Measurements from ENCODE around the gene MRPL52. TPM values are rescaled to one million over a fixed set of nuclear protein-coding genes. Genes with fewer than 3 reads are reported as not detected.

MRPL52 gene
- total and polyA plus RNA-seq, 4 experiments from 2014 or later, result 58.0 to 164 (median 82.8) TPM

DNA sequence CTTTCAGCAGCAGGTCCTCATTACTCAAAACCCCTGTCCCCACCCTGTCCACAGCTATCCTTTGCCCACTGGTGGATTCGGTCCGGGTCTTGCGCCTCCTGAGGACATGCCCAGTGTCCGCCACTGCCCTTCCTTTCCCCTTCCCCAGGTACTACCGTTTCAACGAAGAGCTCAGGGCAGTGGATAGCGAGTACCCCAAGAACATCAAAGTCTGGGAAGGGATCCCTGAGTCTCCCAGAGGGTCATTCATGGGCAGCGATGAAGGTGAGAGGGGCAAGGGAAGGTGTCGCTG lies 15.4 kb downstream of the MRPL52 start:
- Mint-ChIP-seq H3K9me3 (peaks cover 0 to 1% (median 0%) of the 10 kb centered on the region in 8 donors), H3K4me1 (no peaks in the 10 kb centered on the region), H3K4me3 (no peak overlapping the region), H3K27me3 (peaks cover 3 to 13% of the 10 kb centered on the region in 2 donors), H3K36me3 (no peaks in the 10 kb centered on the region), H3K27ac (no peak overlapping the region)
- Histone ChIP-seq H3K27ac (ENCODE audit: low read depth, low read length) (no peak overlapping the region), H3K36me3 (ENCODE audit: insufficient read depth, low read length) (no peaks in the 10 kb centered on the region), H3K27me3 (ENCODE audit: insufficient read depth, low read length) (no peaks in the 10 kb centered on the region), H3K4me1 (ENCODE audit: insufficient read depth, low read length) (no peaks in the 10 kb centered on the region), H3K9me3 (ENCODE audit: control insufficient read depth in 1 of 2, low read length in 2 of 2) (no peaks in the 10 kb centered on the region), H3K4me3 (ENCODE audit: low read length in 2 of 2) (no peak overlapping the region)
- POLR2A ChIA-PET (ENCODE audit: partially characterized antibody), result interaction anchor here (1.2 kb wide), 1 partner anchor 44 kb away, joined by 6 read pairs; no protein-coding TSS in a partner anchor
- intact Hi-C loops (cut with micrococcal nuclease), result no loop called here
- CTCF ChIA-PET (ENCODE audit: partially characterized antibody), result interaction anchor here (0.8 to 3.1 kb wide), 6 partner anchors 8 to 274 kb away, joined by 3 to 13 read pairs (median 4); no protein-coding TSS in a partner anchor
- no peak for DNase-seq

DNA sequence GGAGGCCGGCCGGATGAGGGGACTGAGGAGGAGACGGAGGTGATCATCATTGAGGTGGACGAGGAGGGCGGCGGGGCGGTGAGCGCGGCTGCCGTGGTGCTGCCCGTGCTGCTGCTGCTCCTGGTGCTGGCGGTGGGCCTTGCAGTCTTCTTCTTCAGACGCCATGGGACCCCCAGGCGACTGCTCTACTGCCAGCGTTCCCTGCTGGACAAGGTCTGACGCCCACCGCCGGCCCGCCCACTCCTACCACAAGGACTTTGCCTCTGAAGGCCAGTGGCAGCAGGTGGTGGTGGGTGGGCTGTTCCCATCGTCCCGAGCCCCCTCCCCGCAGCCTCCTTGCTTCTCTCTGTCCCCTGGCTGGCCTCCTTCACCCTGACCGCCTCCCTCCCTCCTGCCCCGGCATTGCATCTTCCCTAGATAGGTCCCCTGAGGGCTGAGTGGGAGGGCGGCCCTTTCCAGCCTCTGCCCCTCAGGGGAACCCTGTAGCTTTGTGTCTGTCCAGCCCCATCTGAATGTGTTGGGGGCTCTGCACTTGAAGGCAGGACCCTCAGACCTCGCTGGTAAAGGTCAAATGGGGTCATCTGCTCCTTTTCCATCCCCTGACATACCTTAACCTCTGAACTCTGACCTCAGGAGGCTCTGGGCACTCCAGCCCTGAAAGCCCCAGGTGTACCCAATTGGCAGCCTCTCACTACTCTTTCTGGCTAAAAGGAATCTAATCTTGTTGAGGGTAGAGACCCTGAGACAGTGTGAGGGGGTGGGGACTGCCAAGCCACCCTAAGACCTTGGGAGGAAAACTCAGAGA lies 16.3 kb downstream of the MRPL52 start:
- H3K36me3 Mint-ChIP-seq, result no peaks in the 10 kb centered on the region
- Histone ChIP-seq H3K4me3 (ENCODE audit: low read length in 2 of 2) (no peak overlapping the region), H3K27me3 (ENCODE audit: insufficient read depth, low read length) (no peaks in the 10 kb centered on the region), H3K36me3 (ENCODE audit: insufficient read depth, low read length) (no peaks in the 10 kb centered on the region), H3K4me1 (ENCODE audit: insufficient read depth, low read length) (no peaks in the 10 kb centered on the region), H3K9me3 (ENCODE audit: control insufficient read depth in 1 of 2, low read length in 2 of 2) (no peaks in the 10 kb centered on the region), H3K27ac (ENCODE audit: low read depth, low read length) (no peak overlapping the region)
- no peaks in the 10 kb centered on the region for H3K4me1 Mint-ChIP-seq
- DNase-seq, result no peak
- peaks cover 3 to 8% of the 10 kb centered on the region in 2 donors for H3K27me3 Mint-ChIP-seq
- peaks cover 0 to 1% (median 0%) of the 10 kb centered on the region in 8 donors for H3K9me3 Mint-ChIP-seq
- intact Hi-C loops (cut with micrococcal nuclease), result no loop called here
- no peak overlapping the region for H3K27ac Mint-ChIP-seq
- ChIA-PET CTCF (ENCODE audit: partially characterized antibody) (interaction anchor here (0.8 to 2.0 kb wide), 3 partner anchors 9 to 56 kb away, joined by 3 to 6 read pairs (median 4); no protein-coding TSS in a partner anchor), POLR2A (ENCODE audit: partially characterized antibody) (interaction anchor here (1.2 kb wide), 1 partner anchor 43 kb away, joined by 6 read pairs; no protein-coding TSS in a partner anchor)
- no peak overlapping the region for H3K4me3 Mint-ChIP-seq

DNA sequence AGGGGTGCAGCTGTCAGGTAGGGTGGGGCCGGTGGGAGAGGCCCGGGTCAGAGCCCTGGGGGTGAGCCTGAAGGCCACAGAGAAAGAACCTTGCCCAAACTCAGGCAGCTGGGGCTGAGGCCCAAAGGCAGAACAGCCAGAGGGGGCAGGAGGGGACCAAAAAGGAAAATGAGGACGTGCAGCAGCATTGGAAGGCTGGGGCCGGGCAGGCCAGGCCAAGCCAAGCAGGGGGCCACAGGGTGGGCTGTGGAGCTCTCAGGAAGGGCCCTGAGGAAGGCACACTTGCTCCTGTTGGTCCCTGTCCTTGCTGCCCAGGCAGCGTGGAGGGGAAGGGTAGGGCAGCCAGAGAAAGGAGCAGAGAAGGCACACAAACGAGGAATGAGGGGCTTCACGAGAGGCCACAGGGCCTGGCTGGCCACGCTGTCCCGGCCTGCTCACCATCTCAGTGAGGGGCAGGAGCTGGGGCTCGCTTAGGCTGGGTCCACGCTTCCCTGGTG lies 17.2 kb downstream of the MRPL52 start:
- Histone ChIP-seq H3K27me3 (ENCODE audit: insufficient read depth, low read length) (no peaks in the 10 kb centered on the region), H3K4me3 (ENCODE audit: low read length in 2 of 2) (no peak overlapping the region), H3K36me3 (ENCODE audit: insufficient read depth, low read length) (no peaks in the 10 kb centered on the region), H3K9me3 (ENCODE audit: control insufficient read depth in 1 of 2, low read length in 2 of 2) (no peaks in the 10 kb centered on the region), H3K27ac (ENCODE audit: low read depth, low read length) (no peak overlapping the region), H3K4me1 (ENCODE audit: insufficient read depth, low read length) (no peaks in the 10 kb centered on the region)
- H3K4me3 Mint-ChIP-seq, result no peak overlapping the region
- POLR2A ChIA-PET (ENCODE audit: partially characterized antibody), result no interaction called here
- H3K9me3 Mint-ChIP-seq, result peaks cover 0 to 1% (median 0%) of the 10 kb centered on the region in 8 donors
- CTCF ChIA-PET (ENCODE audit: partially characterized antibody), result interaction anchor here (0.8 to 2.0 kb wide), 2 partner anchors 11 to 55 kb away, joined by 3 to 6 read pairs; no protein-coding TSS in a partner anchor
- no peak overlapping the region for H3K27ac Mint-ChIP-seq
- no peaks in the 10 kb centered on the region for H3K4me1 Mint-ChIP-seq
- H3K27me3 Mint-ChIP-seq, result peaks cover 3 to 5% of the 10 kb centered on the region in 2 donors
- no peaks in the 10 kb centered on the region for H3K36me3 Mint-ChIP-seq
- no peak for DNase-seq
- intact Hi-C loops (cut with micrococcal nuclease), result no loop called here

GRCh38 chr14:22847661-22848341 lies 18.1 kb downstream of the MRPL52 start:
- Histone ChIP-seq H3K27me3 (ENCODE audit: insufficient read depth, low read length) (no peaks in the 10 kb centered on the region), H3K4me1 (ENCODE audit: insufficient read depth, low read length) (peaks cover under 1% of the 10 kb centered on the region), H3K27ac (ENCODE audit: low read depth, low read length) (no peak overlapping the region), H3K9me3 (ENCODE audit: control insufficient read depth in 1 of 2, low read length in 2 of 2) (no peaks in the 10 kb centered on the region), H3K36me3 (ENCODE audit: insufficient read depth, low read length) (no peaks in the 10 kb centered on the region), H3K4me3 (ENCODE audit: low read length in 2 of 2) (no peak overlapping the region)
- ChIA-PET CTCF (ENCODE audit: partially characterized antibody) (interaction anchor here (1.0 to 19.6 kb wide), 4 partner anchors 23 to 54 kb away, joined by 3 to 403 read pairs (median 4); partner anchors contain the start of gene MRPL52), POLR2A (ENCODE audit: partially characterized antibody) (no interaction called here)
- DNase-seq, result no peak
- H3K27ac Mint-ChIP-seq, result peak overlapping the region in 1 of 7 donors; percentile 19
- no peak overlapping the region for H3K4me3 Mint-ChIP-seq
- H3K36me3 Mint-ChIP-seq, result no peaks in the 10 kb centered on the region
- H3K27me3 Mint-ChIP-seq, result peaks cover 3 to 5% of the 10 kb centered on the region in 2 donors
- intact Hi-C loops (cut with micrococcal nuclease), result no loop called here
- H3K4me1 Mint-ChIP-seq, result peaks cover 0 to 2% (median under 1%) of the 10 kb centered on the region in 4 donors
- peaks cover 0 to 1% (median 0%) of the 10 kb centered on the region in 8 donors for H3K9me3 Mint-ChIP-seq

DNA sequence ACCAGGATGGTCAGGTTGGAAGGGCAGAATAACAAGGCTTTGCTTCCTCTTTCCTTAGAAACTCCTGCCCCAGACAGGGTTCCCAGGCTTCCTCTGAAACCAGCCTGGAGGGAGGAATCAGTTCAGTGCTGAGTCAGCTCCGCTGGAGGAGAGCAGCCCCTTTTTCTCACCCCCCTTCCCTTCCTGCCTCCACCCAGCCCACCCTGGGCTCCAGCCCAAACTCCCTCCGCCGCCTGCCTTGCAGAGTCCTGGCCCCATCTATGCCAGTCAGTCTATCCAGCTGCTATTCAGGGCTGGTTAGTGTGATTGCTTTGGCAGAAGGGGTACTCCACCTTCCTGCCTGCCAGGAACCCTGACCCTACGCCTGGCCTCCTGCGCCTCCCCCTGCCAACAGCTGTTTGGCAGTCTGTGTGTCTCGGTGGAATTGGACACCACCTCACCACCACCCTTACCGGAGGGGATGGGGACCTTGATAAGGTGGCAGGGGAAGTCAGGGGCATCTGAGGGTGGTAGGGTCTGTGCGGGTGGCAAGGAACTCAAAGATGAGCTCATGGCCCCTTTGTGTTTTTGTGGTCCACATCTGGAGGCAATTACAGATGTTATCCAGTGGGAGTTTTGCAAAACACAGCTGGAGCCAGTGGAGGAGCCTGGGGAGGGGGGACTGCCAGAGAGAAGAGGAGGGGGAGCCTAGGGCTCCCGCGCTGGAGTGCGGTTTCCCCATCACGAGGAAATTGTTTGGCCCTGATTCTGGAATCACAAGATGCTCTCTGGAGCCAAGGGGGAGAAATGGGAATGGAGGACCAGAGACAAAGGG lies 18.9 kb downstream of the MRPL52 start:
- no peak overlapping the region for H3K4me3 Mint-ChIP-seq
- Histone ChIP-seq H3K27me3 (ENCODE audit: insufficient read depth, low read length) (no peaks in the 10 kb centered on the region), H3K4me1 (ENCODE audit: insufficient read depth, low read length) (peaks cover 9% of the 10 kb centered on the region), H3K9me3 (ENCODE audit: control insufficient read depth in 1 of 2, low read length in 2 of 2) (no peaks in the 10 kb centered on the region), H3K27ac (ENCODE audit: low read depth, low read length) (no peak overlapping the region), H3K4me3 (ENCODE audit: low read length in 2 of 2) (no peak overlapping the region), H3K36me3 (ENCODE audit: insufficient read depth, low read length) (no peaks in the 10 kb centered on the region)
- no peak overlapping the region for H3K27ac Mint-ChIP-seq
- ChIA-PET POLR2A (ENCODE audit: partially characterized antibody) (no interaction called here), CTCF (ENCODE audit: partially characterized antibody) (interaction anchor here (0.9 to 19.6 kb wide), 7 partner anchors 8 to 277 kb away, joined by 3 to 403 read pairs (median 3); partner anchors contain the start of gene MRPL52)
- DNase-seq, result no peak
- H3K36me3 Mint-ChIP-seq, result no peaks in the 10 kb centered on the region
- peaks cover 0 to 9% (median 6%) of the 10 kb centered on the region in 4 donors for H3K4me1 Mint-ChIP-seq
- intact Hi-C loops (cut with micrococcal nuclease), result no loop called here
- H3K27me3 Mint-ChIP-seq, result peaks cover 0 to 5% of the 10 kb centered on the region in 2 donors
- H3K9me3 Mint-ChIP-seq, result peaks cover 0 to 1% (median 0%) of the 10 kb centered on the region in 8 donors

- CTCF ChIA-PET (ENCODE audit: partially characterized antibody), result interaction anchor here (0.9 to 19.6 kb wide), 8 partner anchors 9 to 278 kb away, joined by 3 to 403 read pairs (median 5); partner anchors contain the start of genes MRPL52 and OXA1L
- peaks cover 0 to 5% of the 10 kb centered on the region in 2 donors for H3K27me3 Mint-ChIP-seq
- H3K36me3 ChIP-seq (ENCODE audit: insufficient read depth, low read length), result no peaks in the 10 kb centered on the region
- H3K4me3 ChIP-seq (ENCODE audit: low read length in 2 of 2), result no peak overlapping the region
- no peak overlapping the region for H3K27ac Mint-ChIP-seq
- no peaks in the 10 kb centered on the region for H3K9me3 ChIP-seq (ENCODE audit: control insufficient read depth in 1 of 2, low read length in 2 of 2)
- POLR2A ChIA-PET (ENCODE audit: partially characterized antibody), result interaction anchor here (1.1 kb wide), 1 partner anchor 10 kb away, joined by 3 read pairs; no protein-coding TSS in a partner anchor
- peaks cover 10% of the 10 kb centered on the region for H3K4me1 ChIP-seq (ENCODE audit: insufficient read depth, low read length)
- H3K4me3 Mint-ChIP-seq, result no peak overlapping the region
- DNase-seq, result no peak
- peaks cover 0 to 1% (median 0%) of the 10 kb centered on the region in 8 donors for H3K9me3 Mint-ChIP-seq
- intact Hi-C loops (cut with micrococcal nuclease), result no loop called here
- H3K27me3 ChIP-seq (ENCODE audit: insufficient read depth, low read length), result no peaks in the 10 kb centered on the region
- no peaks in the 10 kb centered on the region for H3K36me3 Mint-ChIP-seq
- H3K4me1 Mint-ChIP-seq, result peaks cover 0 to 10% (median 6%) of the 10 kb centered on the region in 4 donors
- no peak overlapping the region for H3K27ac ChIP-seq (ENCODE audit: low read depth, low read length)
Measured at GRCh38 chr14:22849212-22849819, 19.6 kb downstream of the MRPL52 start.

All from CD4-positive, alpha-beta memory T cell (primary cell).